HG03196 (cell line): ENCODE measurements around the gene TDRD10.
A peak's percentile ranks its signal among the peaks of the same experiment; 100 is the strongest.

Experiments used
- ATAC-seq: cut with Tn5 transposase; IDR thresholded peaks from one replicate; pipeline ENCODE4 v1.9.1; 2021; ENCODE audit not compliant: unreplicated experiment

Gene TDRD10

GRCh38 chr1:154552036-154552435 lies 50.0 kb downstream of the TDRD10 start:
- ATAC-seq = no peak

GRCh38 chr1:154553056-154554030 lies 51.3 kb downstream of the TDRD10 start:
- no peak for ATAC-seq

- no peak for ATAC-seq
These were observed 54.4 kb downstream of the TDRD10 start for GRCh38 chr1:154556422-154556821.

- no peak for ATAC-seq
These were observed 55.4 kb downstream of the TDRD10 start for GRCh38 chr1:154557248-154557938.

GRCh38 chr1:154557939-154558719 lies 56.1 kb downstream of the TDRD10 start, which contains the start of gene UBE2Q1:
Gene UBE2Q1 (minus strand): TSS chr1:154558662. CDS start chr1:154558553, 109 bp downstream.
- peak; percentile 9 for ATAC-seq

GRCh38 chr1:154558720-154559465 lies 56.9 kb downstream of the TDRD10 start:
- peak; percentile 85 for ATAC-seq

- peak; percentile 42 for ATAC-seq
These were observed 57.5 kb downstream of the TDRD10 start for GRCh38 chr1:154559466-154560044.

GRCh38 chr1:154565876-154566275 lies 63.9 kb downstream of the TDRD10 start:
- ATAC-seq = no peak

GRCh38 chr1:154567386-154568156 lies 65.6 kb downstream of the TDRD10 start, which contains the start of gene CHRNB2:
Gene CHRNB2 (plus strand): TSS chr1:154567778. CDS start chr1:154568045, 267 bp downstream.
- no peak for ATAC-seq

- ATAC-seq = no peak
These were observed 66.3 kb downstream of the TDRD10 start for GRCh38 chr1:154568157-154568815.

GRCh38 chr1:154571244-154571963 lies 69.4 kb downstream of the TDRD10 start:
- no peak for ATAC-seq

- no peak for ATAC-seq
These were observed 69.9 kb downstream of the TDRD10 start for GRCh38 chr1:154571964-154572288.

GRCh38 chr1:154572468-154573167 lies 70.6 kb downstream of the TDRD10 start:
- no peak for ATAC-seq

- ATAC-seq = no peak
These were observed 71.1 kb downstream of the TDRD10 start for GRCh38 chr1:154573168-154573510.

GRCh38 chr1:154574716-154575115 lies 72.7 kb downstream of the TDRD10 start:
- ATAC-seq = no peak

- ATAC-seq = no peak
These were observed 73.3 kb downstream of the TDRD10 start for GRCh38 chr1:154575147-154575927.
